GF-D8 (cell line): ENCODE measurements around the gene ZNF490.
"Not testable (repeated sequence)": the region's sequence is repeated elsewhere in the genome, so short reads cannot be mapped to it uniquely, and the experiment has no call there.

Source experiments
- DNase-seq: peaks from one replicate; lab custom pipeline; 2025; lab: John Stamatoyannopoulos, UW

The ZNF490 gene

GRCh38 chr19:12621253-12622024 lies 10.8 kb upstream of the ZNF490 start:
- DNase-seq, result not testable (repeated sequence)

- DNase-seq, result no peak
Measured at GRCh38 chr19:12617646-12618045, 7.0 kb upstream of the ZNF490 start.

GRCh38 chr19:12611361-12611699 lies 717 bp upstream of the ZNF490 start:
- DNase-seq, result no peak

GRCh38 chr19:12607631-12608030 lies 3.0 kb downstream of the ZNF490 start:
- DNase-seq, result no peak

- no peak for DNase-seq
Measured at GRCh38 chr19:12606796-12607195, 3.8 kb downstream of the ZNF490 start.

GRCh38 chr19:12603714-12604113 lies 6.9 kb downstream of the ZNF490 start:
- no peak for DNase-seq

GRCh38 chr19:12597594-12597993 lies 13.0 kb downstream of the ZNF490 start:
- no peak for DNase-seq

GRCh38 chr19:12596927-12597548 lies 13.6 kb downstream of the ZNF490 start:
- DNase-seq, result no peak

GRCh38 chr19:12596485-12596884 lies 14.1 kb downstream of the ZNF490 start:
- no peak for DNase-seq

GRCh38 chr19:12581100-12581499 lies 29.5 kb downstream of the ZNF490 start:
- DNase-seq, result no peak

GRCh38 chr19:12580180-12580694 lies 30.4 kb downstream of the ZNF490 start:
- DNase-seq, result no peak

- no peak for DNase-seq
Measured at GRCh38 chr19:12578641-12579040, 32.0 kb downstream of the ZNF490 start.

- no peak for DNase-seq
Measured at GRCh38 chr19:12574036-12574435, 36.6 kb downstream of the ZNF490 start.

- no peak for DNase-seq
Measured at GRCh38 chr19:12567951-12568350, 42.7 kb downstream of the ZNF490 start.

GRCh38 chr19:12566380-12566779 lies 44.2 kb downstream of the ZNF490 start:
- DNase-seq, result not testable (repeated sequence)

GRCh38 chr19:12564016-12564664 lies 46.5 kb downstream of the ZNF490 start:
- DNase-seq, result peak; percentile 16

- DNase-seq, result no peak
Measured at GRCh38 chr19:12555456-12555930, 55.1 kb downstream of the ZNF490 start.

GRCh38 chr19:12551060-12551832 lies 59.4 kb downstream of the ZNF490 start, which contains the start of gene ZNF564:
TSS of gene ZNF564 (minus strand) at chr19:12551482. CDS start at chr19:12551332, 150 bp downstream.
- DNase-seq, result peak; percentile 99

GRCh38 chr19:12546903-12547302 lies 63.7 kb downstream of the ZNF490 start:
- DNase-seq, result no peak

GRCh38 chr19:12546068-12546467 lies 64.5 kb downstream of the ZNF490 start:
- DNase-seq, result no peak

- DNase-seq, result no peak
Measured at GRCh38 chr19:12545267-12545666, 65.3 kb downstream of the ZNF490 start.

- DNase-seq, result peak; percentile 59
Measured at GRCh38 chr19:12544401-12544876, 66.2 kb downstream of the ZNF490 start.
